NCI-H1048 (cell line): ENCODE measurements around the gene MED10.

ENCODE experiments used
- DNase-seq: peaks from one replicate; lab custom pipeline; 2025; lab: John Stamatoyannopoulos, UW

The MED10 gene

DNA sequence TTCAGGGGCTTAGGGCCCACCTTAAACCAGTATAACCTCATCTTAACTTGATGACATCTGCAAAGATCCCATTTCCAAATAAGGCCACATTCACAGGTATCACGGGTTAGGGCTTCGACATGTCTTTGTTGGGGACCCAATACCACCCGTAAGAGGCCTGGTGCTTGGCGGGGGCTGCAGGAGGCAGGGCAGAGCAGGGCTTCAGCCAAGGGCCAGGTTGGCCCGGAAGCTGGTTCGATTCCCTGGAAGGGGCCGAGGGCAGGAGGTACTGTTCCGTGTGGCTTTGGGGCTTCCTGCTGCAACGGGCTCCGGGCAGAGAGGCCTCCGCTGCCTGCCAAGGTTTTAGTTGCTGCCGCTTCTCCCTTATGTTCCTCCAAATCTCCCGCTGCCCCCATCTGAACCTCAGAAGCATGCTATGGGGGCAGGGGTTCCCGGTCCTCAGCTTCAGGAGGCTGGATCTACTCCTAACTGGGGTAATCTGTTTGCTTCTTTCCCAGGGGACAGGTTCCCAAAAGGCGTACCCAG is 29.8 kb downstream of the MED10 start:
- DNase-seq, result no peak

DNA sequence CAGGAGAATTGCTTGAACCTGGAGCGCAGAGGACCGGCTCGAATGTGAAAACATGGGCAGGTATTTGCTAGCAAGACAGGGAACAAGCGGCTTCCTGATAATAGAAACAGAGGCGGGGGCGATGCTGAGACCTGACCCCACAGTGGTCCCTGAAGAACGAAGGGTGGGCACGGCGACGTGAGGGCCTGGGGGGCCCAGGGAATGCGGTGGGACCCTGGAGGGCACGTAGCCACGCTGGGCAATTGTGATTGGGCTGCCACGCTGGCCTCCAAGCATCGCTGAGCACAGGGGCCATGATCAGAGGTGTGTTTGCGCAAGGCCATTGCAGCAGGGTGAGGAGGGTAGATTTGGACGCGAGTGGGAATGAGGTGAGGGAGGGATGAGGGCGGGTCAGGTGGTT is 30.7 kb downstream of the MED10 start:
- DNase-seq, result no peak

DNA sequence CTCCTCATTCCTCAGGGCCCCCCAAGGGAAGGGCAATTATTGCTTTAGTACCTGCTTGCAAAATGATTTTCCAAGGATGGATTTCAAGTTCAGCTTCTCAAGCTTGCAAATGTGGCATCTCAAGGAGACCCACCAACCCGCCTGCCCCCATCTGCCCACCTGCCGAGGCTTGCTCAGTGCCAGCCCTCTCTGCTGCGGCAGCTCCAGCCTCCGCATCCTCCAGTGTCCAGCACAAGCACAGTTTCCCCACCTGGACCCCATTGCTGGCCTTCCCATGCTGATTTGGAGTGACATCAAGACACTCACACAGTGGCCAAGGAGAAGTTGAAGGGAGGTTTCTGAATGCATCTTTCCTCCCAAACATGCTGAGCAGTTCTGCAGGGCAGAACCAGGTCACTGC is 31.2 kb downstream of the MED10 start:
- DNase-seq, result no peak

DNA sequence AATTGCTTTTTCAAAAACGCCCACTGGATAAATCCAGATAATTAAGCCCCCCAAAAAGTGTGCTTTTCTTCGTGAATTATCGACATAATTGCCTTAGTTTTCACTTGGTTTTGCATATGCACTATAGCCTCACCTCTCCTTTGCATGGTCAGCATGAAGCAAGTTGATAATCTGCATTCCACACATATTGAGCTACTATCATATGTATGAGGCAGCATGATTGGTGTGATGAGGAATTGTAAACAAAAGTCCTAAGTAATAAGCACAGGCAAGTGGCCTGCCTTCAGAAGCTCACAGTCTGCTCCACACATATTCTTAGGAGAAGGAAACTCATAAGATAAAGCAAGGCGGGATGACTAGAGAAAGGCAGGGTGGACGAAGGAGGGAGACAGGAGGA is 33.8 kb downstream of the MED10 start:
- no peak for DNase-seq

DNA sequence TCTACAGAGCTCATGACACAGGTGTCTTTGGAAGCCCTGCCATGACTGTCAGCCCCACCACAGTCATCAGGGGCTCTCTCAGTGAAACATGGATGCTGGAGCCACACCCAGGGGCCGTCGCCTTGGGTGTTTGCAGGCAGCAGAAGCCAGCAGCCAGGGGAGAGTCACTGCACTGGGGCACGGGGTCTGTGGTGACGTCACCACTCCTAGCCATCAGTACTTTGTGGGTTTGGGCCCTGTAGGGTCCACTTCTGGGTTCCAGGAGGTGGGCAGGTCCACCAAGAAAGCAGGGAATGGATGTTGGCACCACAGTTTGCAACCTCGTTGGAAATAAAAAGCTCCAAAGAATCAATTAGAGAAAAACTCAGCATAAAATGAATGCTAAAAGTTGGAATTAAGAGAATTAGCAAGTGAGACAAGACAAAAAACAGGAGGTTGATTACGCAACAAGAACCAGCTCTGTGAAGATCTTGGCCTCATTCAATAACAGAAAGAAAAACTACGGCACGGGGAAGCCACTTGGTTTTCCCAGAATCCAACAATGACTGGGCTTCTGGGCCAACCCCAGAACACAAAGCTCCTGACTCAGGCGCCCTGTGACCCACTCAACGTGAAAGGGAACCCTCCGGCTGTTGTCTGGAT is 34.3 kb downstream of the MED10 start:
- no peak for DNase-seq

DNA sequence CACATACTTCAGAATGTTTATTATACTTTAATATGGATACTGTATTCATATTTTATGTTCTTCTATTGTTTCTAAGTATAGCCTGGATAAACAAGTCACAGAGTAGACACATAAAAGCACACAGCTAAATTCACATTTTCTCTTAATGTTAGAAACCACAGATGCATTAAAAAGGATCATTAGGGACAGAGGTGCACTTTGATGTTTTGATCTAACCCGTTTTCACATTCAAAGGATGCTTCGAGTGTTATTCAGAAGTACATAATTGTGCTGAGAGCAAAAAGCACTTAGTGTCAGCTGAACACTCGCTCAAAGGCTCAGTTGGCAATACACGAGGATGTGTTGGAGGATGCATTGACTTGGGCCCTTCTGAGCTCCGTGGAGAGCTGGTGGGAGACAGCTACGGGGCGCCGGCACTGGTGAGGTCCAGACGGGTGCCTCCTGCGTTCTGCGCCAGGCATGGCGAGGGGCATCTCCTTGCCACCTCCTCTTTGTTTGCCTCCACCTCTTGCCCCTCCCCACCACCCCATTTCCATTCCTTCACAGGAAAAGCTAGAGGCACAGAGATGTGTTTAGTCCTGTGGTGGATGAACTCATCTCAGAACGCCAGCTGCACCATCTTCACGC is 35.5 kb downstream of the MED10 start:
- no peak for DNase-seq

DNA sequence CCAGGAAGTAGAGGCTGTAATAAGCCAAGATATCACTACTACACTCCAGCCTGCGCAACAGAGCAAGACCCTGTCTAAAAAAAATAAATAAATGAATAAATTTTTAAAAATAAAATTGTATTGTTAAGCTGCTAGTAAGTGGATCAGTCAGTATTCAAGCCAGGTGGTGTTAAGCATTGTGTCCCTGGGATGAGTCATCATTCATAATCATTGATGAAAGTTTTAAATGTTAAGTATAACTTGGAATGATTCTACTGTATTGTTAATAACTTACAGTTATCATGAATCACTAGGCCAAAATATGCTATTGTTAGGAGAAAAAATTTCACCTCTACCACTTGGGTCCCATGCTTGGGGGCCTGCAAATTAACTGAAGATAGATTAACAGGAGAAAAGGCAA is 38.2 kb downstream of the MED10 start:
- DNase-seq, result no peak

DNA sequence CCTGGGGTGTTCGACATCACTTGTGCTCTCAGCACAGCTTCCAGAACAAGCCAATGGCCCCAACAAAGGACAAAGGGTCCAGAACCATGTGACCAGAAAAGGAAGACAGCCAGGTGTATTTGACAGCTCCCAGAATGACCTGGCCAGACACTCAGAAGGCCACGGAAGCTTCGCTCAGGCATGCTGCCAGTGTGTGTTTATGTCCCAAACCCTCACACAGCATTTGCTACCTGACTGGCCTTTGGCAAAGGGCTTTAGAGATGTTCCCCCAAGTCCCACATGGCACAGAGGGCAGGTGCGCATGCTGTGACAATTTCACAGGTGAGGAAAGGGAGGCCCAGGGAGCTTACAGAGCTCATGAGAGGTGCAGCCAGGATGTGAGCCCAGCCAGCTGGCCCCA is 39.5 kb downstream of the MED10 start:
- DNase-seq, result no peak

DNA sequence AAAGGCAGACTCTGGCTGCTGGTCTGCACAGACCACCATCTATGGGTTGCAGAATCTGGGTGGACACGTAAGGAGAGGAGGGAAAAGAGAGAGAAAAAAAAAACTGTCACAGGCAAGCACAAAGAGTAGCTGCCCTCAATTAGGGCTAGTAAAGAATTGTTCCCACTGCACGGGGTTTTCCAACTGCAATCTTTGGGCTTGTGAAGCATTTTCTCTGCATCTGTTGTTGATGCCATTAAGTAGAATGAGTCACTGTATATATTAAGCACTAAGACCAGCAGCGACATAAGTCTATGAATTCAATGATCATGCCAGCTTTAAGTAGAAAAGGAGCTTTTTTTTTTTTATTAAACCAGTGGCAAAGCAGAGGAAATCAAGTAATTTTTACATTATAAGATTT is 40.2 kb downstream of the MED10 start:
- DNase-seq, result no peak

DNA sequence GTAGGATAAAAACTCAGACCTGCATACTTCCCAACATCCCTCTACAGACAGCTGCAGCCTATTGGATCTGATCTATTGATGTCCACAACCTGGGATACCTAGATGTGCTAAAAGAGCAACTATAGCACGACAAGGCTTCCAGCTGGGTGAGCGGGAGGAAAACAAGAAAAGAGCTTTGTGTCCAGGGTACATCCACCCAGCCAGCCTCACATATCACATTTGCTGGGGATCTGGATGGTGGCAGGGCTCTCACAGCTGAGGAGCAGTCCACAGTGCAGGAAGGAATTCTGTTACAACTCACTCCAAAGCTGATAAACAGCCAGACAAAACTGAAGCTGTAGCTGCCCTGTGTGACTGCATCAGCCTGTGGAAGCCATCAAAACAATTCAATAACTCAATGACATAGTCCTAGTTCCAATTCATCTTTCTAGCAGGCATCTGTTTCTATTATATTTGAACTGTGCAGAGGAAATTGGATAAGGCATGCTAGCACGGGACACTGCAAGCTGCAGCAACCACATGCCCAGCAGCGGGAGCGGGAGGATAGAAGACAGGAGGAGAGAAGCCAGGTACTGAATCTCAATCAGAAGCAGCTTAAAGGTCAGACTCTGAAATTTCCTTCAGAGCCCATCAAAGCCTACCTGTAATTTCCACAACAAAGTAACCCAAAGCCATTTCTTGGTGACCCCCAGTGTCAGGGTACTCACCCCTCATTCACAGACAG is 45.0 kb downstream of the MED10 start:
- no peak for DNase-seq

DNA sequence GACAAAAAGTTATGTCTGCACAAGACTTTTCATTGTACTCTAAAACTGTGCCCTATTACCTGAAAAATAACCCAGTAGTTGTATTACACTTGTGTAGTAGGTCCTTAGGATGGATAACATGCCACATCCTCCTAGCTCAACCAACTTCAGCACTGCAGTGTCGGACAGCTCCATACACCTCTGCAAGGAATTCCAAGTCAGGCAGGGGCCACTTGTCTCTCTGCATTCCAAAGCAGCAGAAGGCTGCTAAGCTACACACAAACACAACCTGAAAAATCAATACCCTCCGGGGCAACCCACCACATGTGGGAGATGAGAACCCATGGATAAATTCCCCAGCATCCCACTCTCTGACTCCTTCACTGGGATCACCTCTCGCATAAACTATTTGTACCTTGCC is 50.2 kb downstream of the MED10 start:
- DNase-seq, result no peak

DNA sequence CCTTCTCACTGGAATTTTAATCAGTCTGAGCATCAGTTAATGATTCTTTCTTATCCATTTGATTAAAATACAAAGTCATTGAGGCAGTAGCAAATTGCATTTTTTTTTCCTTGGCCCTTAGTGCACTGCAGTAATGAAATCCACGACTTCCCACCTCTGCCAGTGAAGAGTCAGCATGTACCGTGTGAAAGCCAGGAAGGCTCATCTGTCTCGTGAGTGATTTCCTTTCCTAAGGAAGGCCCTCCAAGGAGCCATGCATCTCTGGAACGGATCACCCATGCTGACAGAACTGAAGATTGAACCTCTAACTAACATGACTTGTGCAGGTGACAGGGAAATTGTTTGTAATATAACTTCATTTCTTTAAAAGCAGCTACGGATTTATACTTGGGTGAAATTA is 51.6 kb downstream of the MED10 start:
- DNase-seq, result no peak

DNA sequence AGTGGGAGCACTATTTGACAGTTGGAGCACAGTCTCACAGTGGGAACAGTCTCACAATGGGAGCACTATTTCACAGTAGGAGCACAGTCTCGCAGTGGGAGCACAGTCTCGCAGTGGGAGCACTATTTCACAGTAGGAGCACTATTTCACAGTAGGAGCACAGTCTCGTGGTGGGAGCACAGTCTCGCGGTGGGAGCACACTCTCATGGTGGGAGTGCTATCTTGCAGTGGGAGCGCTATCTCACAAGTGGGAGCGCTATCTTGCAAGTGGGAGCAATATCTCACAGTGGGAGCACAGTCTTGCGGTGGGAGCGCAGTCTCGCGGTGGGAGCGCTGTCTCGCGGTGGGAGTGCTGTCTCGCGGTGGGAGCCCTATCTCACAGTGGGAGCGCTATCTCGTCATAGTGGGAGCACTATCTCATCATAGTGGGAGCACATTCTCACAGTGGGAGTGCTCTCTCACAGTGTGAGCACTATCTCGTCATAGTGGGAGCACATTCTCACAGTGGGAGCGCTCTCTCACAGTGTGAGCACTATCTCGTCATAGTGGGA is 56.1 kb downstream of the MED10 start:
- no peak for DNase-seq
